SH-SY5Y (cell line): ENCODE measurements around the gene ABCA2.

ENCODE experiments used
- GATA2 ChIP-seq: IDR thresholded peaks from 2 replicates; pipeline ENCODE4 v1.6.1; 2011; ENCODE audit warnings: mild to moderate bottlenecking, low read depth, low read length
- GATA3 ChIP-seq: IDR thresholded peaks from 2 replicates; pipeline ENCODE4 v1.6.1; 2011; ENCODE audit warnings: low read depth, mild to moderate bottlenecking, low read length, moderate library complexity

GRCh38 chr9:137015540-137015930 lies 12.5 kb downstream of the ABCA2 start:
- no peak for TF ChIP-seq GATA3
- TF ChIP-seq GATA2: no peak
